OCI-LY1 (cell line): ENCODE data around the gene SIK3.

Experiments
- EZH2 ChIP-seq: fragments of 200-600 bp; sonication (generic), shearing (Covaris generic); IDR thresholded peaks from 2 replicates; pipeline ENCODE4 v1.8.0; 2017; ENCODE audit warnings: borderline replicate concordance, mixed run types, mild to moderate bottlenecking, antibody characterized with exemption, low read length, moderate library complexity, mixed read lengths
- TF ChIP-seq, protein P1 (sequence below): fragments of 200-600 bp; sonication (generic), shearing (Covaris generic); IDR thresholded peaks from 2 replicates; pipeline ENCODE4 v1.5.1; 2017; ENCODE audit warnings: mild to moderate bottlenecking, antibody characterized with exemption, low read length, moderate library complexity, mixed read lengths

DNA sequence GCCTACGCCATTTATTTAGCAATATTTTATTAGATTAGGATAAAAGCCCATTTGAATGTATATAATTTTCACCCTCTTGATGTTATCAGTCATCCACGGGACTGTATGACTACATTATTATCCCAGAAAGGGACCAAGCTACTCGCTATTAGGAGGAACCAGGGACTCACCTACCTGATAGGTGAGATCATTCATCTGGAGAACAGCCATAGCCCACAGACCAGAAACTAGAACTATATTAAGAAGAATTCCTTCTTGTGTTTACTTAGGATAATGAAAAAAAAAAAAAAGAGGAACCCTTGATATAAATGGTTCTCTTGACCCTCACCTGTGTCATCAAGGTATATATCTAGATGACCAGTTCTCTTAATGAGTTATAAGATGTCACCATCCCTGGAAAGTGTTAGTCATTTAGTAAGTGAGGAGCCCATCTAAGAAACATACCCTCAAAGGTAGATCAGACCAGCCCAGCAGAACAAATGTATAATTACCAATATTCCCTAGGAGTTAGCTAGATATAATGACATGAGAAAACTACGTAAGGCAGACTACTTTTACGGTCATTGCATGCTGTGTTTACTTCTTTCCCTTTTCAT, 8.0 kb downstream of the SIK3 start:
- TF ChIP-seq, protein P1, sequence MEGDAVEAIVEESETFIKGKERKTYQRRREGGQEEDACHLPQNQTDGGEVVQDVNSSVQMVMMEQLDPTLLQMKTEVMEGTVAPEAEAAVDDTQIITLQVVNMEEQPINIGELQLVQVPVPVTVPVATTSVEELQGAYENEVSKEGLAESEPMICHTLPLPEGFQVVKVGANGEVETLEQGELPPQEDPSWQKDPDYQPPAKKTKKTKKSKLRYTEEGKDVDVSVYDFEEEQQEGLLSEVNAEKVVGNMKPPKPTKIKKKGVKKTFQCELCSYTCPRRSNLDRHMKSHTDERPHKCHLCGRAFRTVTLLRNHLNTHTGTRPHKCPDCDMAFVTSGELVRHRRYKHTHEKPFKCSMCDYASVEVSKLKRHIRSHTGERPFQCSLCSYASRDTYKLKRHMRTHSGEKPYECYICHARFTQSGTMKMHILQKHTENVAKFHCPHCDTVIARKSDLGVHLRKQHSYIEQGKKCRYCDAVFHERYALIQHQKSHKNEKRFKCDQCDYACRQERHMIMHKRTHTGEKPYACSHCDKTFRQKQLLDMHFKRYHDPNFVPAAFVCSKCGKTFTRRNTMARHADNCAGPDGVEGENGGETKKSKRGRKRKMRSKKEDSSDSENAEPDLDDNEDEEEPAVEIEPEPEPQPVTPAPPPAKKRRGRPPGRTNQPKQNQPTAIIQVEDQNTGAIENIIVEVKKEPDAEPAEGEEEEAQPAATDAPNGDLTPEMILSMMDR = no peak
- TF ChIP-seq EZH2 = no peak
